Measurements from ENCODE around the gene NADSYN1. TPM values are rescaled to one million over a fixed set of nuclear protein-coding genes. Genes with fewer than 3 reads are reported as not detected.
"Not testable (repeated sequence)": the region's sequence is repeated elsewhere in the genome, so short reads cannot be mapped to it uniquely, and the experiment has no call there.

Gene NADSYN1
- total RNA-seq, 1 experiment from 2014 or later = 45.1 TPM

DNA sequence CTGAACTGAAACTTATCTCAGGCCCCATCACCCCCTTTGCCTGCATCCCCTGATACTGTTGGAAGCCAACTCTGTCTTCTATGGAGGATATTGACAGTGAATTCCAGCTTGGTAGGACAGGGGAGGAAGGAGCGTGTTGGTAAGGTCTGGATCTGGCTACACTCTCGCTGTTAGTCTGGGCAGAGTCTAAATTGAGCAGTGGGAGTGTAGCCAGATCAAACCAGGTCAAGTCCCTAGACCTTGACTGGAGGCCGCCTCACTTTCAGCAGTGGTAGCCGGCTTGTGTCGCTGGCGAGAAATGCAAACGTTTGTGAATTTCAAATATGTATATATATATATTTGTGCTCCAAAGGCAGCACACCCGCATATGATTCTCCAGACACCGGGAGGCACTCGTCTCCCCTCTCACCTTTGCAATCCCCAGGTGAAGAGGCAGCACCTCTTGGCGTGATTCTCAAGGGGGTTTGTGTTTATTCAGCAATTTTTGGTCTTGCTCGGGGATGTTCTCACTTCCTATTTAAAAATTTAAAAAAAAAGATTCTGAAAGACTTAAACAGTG, 31.5 kb upstream of the NADSYN1 start (continued):
- TF ChIP-seq, protein P1, sequence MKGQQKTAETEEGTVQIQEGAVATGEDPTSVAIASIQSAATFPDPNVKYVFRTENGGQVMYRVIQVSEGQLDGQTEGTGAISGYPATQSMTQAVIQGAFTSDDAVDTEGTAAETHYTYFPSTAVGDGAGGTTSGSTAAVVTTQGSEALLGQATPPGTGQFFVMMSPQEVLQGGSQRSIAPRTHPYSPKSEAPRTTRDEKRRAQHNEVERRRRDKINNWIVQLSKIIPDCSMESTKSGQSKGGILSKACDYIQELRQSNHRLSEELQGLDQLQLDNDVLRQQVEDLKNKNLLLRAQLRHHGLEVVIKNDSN (CRISPR knock-in tag; IDR thresholded peaks at IDR 0.05) = no peak
- TF ChIP-seq ZNF396 (CRISPR knock-in tag; IDR thresholded peaks at IDR 0.05; ENCODE audit: borderline replicate concordance) (no peak), RORB (CRISPR knock-in tag; IDR thresholded peaks at IDR 0.05) (no peak), ZNF219 (CRISPR knock-in tag; IDR thresholded peaks at IDR 0.05; ENCODE audit: borderline replicate concordance) (no peak), CREB1 (CRISPR knock-in tag; IDR thresholded peaks at IDR 0.05) (no peak), ZNF263 (CRISPR knock-in tag; IDR thresholded peaks at IDR 0.05; ENCODE audit: low read depth) (no peak), FOXK1 (CRISPR knock-in tag; IDR thresholded peaks at IDR 0.05) (no peak)
- TF ChIP-seq, protein P2, sequence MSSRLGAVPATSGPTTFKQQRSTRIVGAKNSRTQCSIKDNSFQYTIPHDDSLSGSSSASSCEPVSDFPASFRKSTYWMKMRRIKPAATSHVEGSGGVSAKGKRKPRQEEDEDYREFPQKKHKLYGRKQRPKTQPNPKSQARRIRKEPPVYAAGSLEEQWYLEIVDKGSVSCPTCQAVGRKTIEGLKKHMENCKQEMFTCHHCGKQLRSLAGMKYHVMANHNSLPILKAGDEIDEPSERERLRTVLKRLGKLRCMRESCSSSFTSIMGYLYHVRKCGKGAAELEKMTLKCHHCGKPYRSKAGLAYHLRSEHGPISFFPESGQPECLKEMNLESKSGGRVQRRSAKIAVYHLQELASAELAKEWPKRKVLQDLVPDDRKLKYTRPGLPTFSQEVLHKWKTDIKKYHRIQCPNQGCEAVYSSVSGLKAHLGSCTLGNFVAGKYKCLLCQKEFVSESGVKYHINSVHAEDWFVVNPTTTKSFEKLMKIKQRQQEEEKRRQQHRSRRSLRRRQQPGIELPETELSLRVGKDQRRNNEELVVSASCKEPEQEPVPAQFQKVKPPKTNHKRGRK (CRISPR knock-in tag; IDR thresholded peaks at IDR 0.05; ENCODE audit: borderline replicate concordance) = no peak
- TF ChIP-seq, protein P3, sequence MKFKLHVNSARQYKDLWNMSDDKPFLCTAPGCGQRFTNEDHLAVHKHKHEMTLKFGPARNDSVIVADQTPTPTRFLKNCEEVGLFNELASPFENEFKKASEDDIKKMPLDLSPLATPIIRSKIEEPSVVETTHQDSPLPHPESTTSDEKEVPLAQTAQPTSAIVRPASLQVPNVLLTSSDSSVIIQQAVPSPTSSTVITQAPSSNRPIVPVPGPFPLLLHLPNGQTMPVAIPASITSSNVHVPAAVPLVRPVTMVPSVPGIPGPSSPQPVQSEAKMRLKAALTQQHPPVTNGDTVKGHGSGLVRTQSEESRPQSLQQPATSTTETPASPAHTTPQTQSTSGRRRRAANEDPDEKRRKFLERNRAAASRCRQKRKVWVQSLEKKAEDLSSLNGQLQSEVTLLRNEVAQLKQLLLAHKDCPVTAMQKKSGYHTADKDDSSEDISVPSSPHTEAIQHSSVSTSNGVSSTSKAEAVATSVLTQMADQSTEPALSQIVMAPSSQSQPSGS (CRISPR knock-in tag; IDR thresholded peaks at IDR 0.05; ENCODE audit: borderline replicate concordance, low read depth) = no peak
- TF ChIP-seq, protein P4, sequence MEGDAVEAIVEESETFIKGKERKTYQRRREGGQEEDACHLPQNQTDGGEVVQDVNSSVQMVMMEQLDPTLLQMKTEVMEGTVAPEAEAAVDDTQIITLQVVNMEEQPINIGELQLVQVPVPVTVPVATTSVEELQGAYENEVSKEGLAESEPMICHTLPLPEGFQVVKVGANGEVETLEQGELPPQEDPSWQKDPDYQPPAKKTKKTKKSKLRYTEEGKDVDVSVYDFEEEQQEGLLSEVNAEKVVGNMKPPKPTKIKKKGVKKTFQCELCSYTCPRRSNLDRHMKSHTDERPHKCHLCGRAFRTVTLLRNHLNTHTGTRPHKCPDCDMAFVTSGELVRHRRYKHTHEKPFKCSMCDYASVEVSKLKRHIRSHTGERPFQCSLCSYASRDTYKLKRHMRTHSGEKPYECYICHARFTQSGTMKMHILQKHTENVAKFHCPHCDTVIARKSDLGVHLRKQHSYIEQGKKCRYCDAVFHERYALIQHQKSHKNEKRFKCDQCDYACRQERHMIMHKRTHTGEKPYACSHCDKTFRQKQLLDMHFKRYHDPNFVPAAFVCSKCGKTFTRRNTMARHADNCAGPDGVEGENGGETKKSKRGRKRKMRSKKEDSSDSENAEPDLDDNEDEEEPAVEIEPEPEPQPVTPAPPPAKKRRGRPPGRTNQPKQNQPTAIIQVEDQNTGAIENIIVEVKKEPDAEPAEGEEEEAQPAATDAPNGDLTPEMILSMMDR (IDR thresholded peaks at IDR 0.05) = no peak
- TF ChIP-seq, protein P5, sequence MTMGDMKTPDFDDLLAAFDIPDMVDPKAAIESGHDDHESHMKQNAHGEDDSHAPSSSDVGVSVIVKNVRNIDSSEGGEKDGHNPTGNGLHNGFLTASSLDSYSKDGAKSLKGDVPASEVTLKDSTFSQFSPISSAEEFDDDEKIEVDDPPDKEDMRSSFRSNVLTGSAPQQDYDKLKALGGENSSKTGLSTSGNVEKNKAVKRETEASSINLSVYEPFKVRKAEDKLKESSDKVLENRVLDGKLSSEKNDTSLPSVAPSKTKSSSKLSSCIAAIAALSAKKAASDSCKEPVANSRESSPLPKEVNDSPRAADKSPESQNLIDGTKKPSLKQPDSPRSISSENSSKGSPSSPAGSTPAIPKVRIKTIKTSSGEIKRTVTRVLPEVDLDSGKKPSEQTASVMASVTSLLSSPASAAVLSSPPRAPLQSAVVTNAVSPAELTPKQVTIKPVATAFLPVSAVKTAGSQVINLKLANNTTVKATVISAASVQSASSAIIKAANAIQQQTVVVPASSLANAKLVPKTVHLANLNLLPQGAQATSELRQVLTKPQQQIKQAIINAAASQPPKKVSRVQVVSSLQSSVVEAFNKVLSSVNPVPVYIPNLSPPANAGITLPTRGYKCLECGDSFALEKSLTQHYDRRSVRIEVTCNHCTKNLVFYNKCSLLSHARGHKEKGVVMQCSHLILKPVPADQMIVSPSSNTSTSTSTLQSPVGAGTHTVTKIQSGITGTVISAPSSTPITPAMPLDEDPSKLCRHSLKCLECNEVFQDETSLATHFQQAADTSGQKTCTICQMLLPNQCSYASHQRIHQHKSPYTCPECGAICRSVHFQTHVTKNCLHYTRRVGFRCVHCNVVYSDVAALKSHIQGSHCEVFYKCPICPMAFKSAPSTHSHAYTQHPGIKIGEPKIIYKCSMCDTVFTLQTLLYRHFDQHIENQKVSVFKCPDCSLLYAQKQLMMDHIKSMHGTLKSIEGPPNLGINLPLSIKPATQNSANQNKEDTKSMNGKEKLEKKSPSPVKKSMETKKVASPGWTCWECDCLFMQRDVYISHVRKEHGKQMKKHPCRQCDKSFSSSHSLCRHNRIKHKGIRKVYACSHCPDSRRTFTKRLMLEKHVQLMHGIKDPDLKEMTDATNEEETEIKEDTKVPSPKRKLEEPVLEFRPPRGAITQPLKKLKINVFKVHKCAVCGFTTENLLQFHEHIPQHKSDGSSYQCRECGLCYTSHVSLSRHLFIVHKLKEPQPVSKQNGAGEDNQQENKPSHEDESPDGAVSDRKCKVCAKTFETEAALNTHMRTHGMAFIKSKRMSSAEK (CRISPR knock-in tag; IDR thresholded peaks at IDR 0.05; ENCODE audit: borderline replicate concordance) = no peak

DNA sequence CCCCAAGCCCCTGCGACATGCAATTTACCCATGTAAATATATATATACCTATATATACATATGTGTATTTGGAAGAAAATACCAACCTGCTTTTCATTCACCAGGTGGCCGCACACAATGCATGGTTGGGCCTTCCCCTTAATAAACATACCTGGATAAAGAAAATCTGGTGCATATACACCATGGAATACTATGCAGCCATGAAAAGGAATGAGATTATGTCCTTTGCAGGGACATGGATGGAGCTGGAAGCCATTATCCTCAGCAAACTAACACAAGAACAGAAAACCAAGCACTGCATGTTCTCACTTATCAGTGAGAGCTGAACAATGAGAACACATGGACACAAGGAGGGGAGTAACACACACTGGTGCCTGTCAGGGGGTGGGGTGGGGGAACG, 30.7 kb upstream of the NADSYN1 start:
- DNase-seq (ENCODE audit: low spot score); H3K36me3 Mint-ChIP-seq; H3K9me3 Mint-ChIP-seq; ATAC-seq; H3K27ac Mint-ChIP-seq; POLR2A ChIA-PET; H3K27me3 Mint-ChIP-seq (ENCODE audit: low read depth); H3K4me1 Mint-ChIP-seq; H3K4me3 Mint-ChIP-seq: not testable (repeated sequence)
- CTCF ChIA-PET = interaction anchor here (0.6 to 1.2 kb wide), 2 partner anchors 30 to 346 kb away, joined by 3 read pairs; partner anchors contain the start of gene NADSYN1

DNA sequence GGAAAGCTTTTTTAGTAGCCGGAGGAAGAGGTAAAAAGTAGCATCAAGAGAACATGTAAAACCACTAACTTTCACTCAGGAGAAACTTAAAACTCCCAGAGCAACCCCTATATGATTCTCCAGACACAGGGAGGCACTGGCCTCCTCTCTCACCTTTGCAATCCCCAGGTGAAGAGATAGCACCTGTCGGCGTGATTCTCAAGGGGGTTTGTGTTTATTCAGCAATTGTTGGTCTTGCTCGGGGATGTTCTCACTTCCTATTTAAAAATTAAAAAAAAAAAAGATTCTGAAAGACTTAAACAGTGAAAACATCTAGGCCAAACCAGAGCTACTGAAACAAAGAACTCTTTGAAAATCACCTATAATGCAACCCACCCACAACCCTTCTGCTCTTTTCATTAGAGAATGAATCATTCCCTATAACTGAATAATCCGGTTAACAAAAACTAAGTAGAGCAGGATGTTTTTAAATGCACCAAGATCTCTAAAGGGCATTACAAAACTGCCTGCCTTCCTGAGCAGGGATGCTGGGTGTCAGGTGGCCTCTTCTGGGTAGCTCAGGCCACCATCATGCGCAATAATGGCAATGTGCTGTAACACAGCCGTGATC, 29.7 kb upstream of the NADSYN1 start:
- ATAC-seq (no peak), DNase-seq (ENCODE audit: low spot score) (no peak)
- no peaks in the 10 kb centered on the region for H3K27me3 Mint-ChIP-seq (ENCODE audit: low read depth)
- H3K4me1 Mint-ChIP-seq = no peaks in the 10 kb centered on the region
- H3K36me3 Mint-ChIP-seq = no peaks in the 10 kb centered on the region
- CTCF ChIA-PET = interaction anchor here (0.7 to 1.2 kb wide), 3 partner anchors 29 to 156 kb away, joined by 3 read pairs; partner anchors contain the start of gene NADSYN1
- POLR2A ChIA-PET = no interaction called here
- no peak overlapping the region for H3K4me3 Mint-ChIP-seq
- H3K9me3 Mint-ChIP-seq = peaks cover 8% of the 10 kb centered on the region
- TF ChIP-seq TCF7 (CRISPR knock-in tag; IDR thresholded peaks at IDR 0.05; ENCODE audit: low read depth) (no peak), ELF4 (CRISPR knock-in tag; IDR thresholded peaks at IDR 0.05; ENCODE audit: low read depth) (no peak), IRF2 (CRISPR knock-in tag; IDR thresholded peaks at IDR 0.05; ENCODE audit: borderline replicate concordance, low read depth) (no peak), OVOL2 (CRISPR knock-in tag; IDR thresholded peaks at IDR 0.05; ENCODE audit: borderline replicate concordance) (no peak), NFATC4 (CRISPR knock-in tag; IDR thresholded peaks at IDR 0.05) (no peak)
- TF ChIP-seq, protein P6, sequence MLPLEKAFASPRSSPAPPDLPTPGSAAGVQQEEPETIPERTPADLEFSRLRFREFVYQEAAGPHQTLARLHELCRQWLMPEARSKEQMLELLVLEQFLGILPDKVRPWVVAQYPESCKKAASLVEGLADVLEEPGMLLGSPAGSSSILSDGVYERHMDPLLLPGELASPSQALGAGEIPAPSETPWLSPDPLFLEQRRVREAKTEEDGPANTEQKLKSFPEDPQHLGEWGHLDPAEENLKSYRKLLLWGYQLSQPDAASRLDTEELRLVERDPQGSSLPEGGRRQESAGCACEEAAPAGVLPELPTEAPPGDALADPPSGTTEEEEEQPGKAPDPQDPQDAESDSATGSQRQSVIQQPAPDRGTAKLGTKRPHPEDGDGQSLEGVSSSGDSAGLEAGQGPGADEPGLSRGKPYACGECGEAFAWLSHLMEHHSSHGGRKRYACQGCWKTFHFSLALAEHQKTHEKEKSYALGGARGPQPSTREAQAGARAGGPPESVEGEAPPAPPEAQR (CRISPR knock-in tag; IDR thresholded peaks at IDR 0.05) = no peak
- TF ChIP-seq, protein P7, sequence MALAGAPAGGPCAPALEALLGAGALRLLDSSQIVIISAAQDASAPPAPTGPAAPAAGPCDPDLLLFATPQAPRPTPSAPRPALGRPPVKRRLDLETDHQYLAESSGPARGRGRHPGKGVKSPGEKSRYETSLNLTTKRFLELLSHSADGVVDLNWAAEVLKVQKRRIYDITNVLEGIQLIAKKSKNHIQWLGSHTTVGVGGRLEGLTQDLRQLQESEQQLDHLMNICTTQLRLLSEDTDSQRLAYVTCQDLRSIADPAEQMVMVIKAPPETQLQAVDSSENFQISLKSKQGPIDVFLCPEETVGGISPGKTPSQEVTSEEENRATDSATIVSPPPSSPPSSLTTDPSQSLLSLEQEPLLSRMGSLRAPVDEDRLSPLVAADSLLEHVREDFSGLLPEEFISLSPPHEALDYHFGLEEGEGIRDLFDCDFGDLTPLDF (CRISPR knock-in tag; IDR thresholded peaks at IDR 0.05) = no peak
- no peak overlapping the region for H3K27ac Mint-ChIP-seq

Data from WTC11 (cell line).